A549 treated with AZD2906 at 1 μM for 4 hours (cell line): ENCODE data around the gene CYP2A6. TPM values are rescaled to one million over a fixed set of nuclear protein-coding genes. Genes with fewer than 3 reads are reported as not detected.

Experiments used
- total RNA-seq: library from RNA; stranded (reverse); fragments of 200-300 nt; extraction: Qiagen RNA extraction; gene quantifications from 5 replicates; pipeline ENCODE4 v1.2.3, GENCODE V29; 2022

The CYP2A6 gene, protein sequence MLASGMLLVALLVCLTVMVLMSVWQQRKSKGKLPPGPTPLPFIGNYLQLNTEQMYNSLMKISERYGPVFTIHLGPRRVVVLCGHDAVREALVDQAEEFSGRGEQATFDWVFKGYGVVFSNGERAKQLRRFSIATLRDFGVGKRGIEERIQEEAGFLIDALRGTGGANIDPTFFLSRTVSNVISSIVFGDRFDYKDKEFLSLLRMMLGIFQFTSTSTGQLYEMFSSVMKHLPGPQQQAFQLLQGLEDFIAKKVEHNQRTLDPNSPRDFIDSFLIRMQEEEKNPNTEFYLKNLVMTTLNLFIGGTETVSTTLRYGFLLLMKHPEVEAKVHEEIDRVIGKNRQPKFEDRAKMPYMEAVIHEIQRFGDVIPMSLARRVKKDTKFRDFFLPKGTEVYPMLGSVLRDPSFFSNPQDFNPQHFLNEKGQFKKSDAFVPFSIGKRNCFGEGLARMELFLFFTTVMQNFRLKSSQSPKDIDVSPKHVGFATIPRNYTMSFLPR
- total RNA-seq: 0.07 to 0.13 TPM in 2 of 5 replicates, not detected in the others

DNA sequence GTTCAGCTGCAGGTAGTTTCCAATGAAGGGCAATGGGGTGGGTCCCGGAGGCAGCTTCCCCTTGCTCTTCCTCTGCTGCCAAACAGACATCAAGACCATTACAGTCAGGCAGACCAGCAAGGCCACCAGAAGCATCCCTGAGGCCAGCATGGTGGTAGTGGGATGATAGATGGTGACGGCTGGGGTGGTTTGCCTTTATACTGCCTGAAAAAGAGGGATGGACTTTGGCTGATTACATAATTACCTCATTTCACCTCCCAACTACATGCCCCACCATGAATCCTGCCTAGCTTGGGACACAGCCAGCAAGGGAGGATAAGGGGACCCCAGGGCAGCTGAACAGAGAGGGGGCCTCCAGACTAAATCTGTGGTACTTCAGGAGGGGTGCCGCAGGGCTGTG, at the start of gene CYP2A6:
Gene CYP2A6, minus strand, starts transcription at position 171 of the 400 bp plus-strand sequence. Its CDS starts 21 bp downstream, at position 150.

DNA sequence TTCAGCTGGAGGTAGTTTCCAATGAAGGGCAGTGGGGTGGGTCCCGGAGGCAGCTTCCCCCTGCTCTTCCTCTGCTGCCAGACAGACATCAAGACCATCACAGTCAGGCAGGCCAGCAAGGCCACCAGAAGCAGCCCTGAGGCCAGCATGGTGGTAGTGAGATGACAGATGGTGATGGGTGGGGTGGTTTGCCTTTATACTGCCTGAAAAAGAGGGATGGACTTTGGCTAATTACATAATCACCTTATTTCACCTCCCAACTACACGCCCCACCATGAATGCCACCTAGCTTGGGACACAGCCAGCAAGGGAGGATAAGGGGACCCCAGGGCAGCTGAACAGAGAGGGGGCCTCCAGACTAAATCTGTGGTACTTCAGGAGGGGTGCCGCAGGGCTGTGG, 31.8 kb upstream of the CYP2A6 start, which contains the start of gene CYP2A7:
Gene CYP2A7, minus strand, starts transcription at position 170 of the 400 bp plus-strand sequence. Its CDS starts 21 bp downstream, at position 149.

DNA sequence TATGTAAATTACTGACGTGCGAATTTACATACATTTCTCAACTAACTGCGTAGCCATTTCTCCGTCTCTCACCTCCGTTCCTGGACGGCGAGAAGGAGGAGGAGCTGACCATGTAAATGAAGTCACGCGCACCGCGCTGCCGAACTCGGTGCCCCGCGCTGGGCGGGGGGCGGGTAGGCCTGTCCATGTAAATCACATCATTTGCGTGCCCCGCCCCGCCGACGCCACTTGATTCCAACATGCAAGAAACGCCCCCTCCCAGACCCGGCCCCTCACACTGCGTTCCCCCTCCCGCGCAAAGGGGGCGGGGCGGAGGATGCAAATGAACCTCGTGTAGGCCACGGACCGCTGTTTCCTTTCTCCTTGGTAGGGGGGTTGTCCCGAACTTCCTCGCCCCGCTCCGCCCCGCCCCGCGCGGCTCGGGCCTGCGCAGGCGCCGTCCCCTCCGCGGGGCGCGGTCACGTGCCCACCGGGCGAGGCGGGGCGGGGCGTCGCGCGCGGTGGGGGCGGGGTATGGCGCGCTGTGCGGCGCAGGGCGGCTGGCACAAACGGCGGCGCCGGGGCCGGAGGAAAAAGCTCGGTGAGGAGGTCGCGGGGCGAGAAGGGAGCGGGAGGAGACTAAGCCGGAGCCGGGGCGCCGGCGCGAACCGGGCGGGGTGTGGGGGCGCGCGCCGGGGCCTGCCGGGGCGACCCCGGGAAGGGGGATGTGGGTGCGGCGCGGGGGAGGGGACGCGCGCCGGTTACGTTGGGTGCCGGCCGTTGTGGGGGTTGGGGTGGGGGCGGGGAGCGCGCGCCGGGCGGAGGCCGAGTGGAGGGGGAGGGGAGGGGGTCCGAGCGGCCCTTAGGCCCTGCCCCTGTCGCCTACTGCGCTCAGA, 51.3 kb downstream of the CYP2A6 start, which contains the start of gene EGLN2:
Gene EGLN2, plus strand, starts transcription at position 509 of the 875 bp plus-strand sequence. CDS start 1,382 bp downstream, outside the sequence.

Other genes with a start within 250 kb of the CYP2A6 start
- 41.4 to 56.4 TPM (median 53.5 TPM) in 5 replicates for gene LTBP4, start 249.1 kb downstream of the CYP2A6 start, total RNA-seq
- 63.3 to 78.9 TPM (median 77.9 TPM) in 5 replicates for gene NUMBL, start 159.8 kb downstream of the CYP2A6 start, total RNA-seq
- 92.9 to 106 TPM (median 98.1 TPM) in 5 replicates for gene COQ8B, start 133.6 kb downstream of the CYP2A6 start, total RNA-seq
- 37.7 to 46.5 TPM (median 42.0 TPM) in 5 replicates for gene ITPKC, start 133.3 kb downstream of the CYP2A6 start, total RNA-seq
- gene ACTMAP, start 100.0 kb downstream of the CYP2A6 start, total RNA-seq: 16.3 to 19.6 TPM (median 18.5 TPM) in 5 replicates
- gene SNRPA, start 99.2 kb downstream of the CYP2A6 start, total RNA-seq: 153 to 185 TPM (median 158 TPM) in 5 replicates
- gene MIA, start 74.9 kb downstream of the CYP2A6 start, total RNA-seq: 0.21 to 0.54 TPM in 2 of 5 replicates, not detected in the others
- gene RAB4B, start 72.2 kb downstream of the CYP2A6 start, total RNA-seq: 11.6 to 19.6 TPM (median 18.1 TPM) in 5 replicates
- gene EGLN2, start 51.3 kb downstream of the CYP2A6 start, total RNA-seq: 82.4 to 100 TPM (median 99.5 TPM) in 5 replicates
- not detected in 5 replicates for gene CYP2A7, start 31.8 kb upstream of the CYP2A6 start, total RNA-seq
- 0.03 TPM in 1 of 5 replicates, not detected in the others for gene CYP2B6, start 140.8 kb upstream of the CYP2A6 start, total RNA-seq
- not detected in 5 replicates for gene CYP2A13, start 238.0 kb upstream of the CYP2A6 start, total RNA-seq